Right ventricle myocardium inferior (tissue), 1 donor: Measurements from ENCODE around the gene NINJ1. TPM values are rescaled to one million over a fixed set of nuclear protein-coding genes. Genes with fewer than 3 reads are reported as not detected.

Source experiments
- ATAC-seq: fragments of 200-7000 bp; cut with Tn5 transposase; one replicate; pipeline ENCODE4 v1.9.1; 2020; ENCODE audit warnings: mild to moderate bottlenecking, moderate library complexity
- DNase-seq: peaks from one replicate; pipeline ENCODE4 v3.0.0; 2021; ENCODE audit errors: missing footprints
- intact Hi-C: fragments of 100-400 bp; cut with DNase I; formaldehyde crosslinking; loops from one replicate; pipeline ENCODE4 v1.11.0; 2022
- total RNA-seq: library from RNA; stranded (reverse); fragmentation: NEBNext Ultra II Directional; extraction: Animal tissue kit (Norgen Biotek cat#: 25700); gene quantifications from one replicate; pipeline ENCODE4 v1.2.1, GENCODE V29; 2021
- donor health status: DM: no; HTN: yes; CAD: no; lungs with severe emphysema.

Gene NINJ1
- total RNA-seq, 1 donor from 2014 or later = 55.5 TPM

- ATAC-seq (no peak), DNase-seq (peak; percentile 31)
- intact Hi-C loops = no loop called here
Observed at GRCh38 chr9:93137362-93137761, 3.3 kb upstream of the NINJ1 start.

DNA sequence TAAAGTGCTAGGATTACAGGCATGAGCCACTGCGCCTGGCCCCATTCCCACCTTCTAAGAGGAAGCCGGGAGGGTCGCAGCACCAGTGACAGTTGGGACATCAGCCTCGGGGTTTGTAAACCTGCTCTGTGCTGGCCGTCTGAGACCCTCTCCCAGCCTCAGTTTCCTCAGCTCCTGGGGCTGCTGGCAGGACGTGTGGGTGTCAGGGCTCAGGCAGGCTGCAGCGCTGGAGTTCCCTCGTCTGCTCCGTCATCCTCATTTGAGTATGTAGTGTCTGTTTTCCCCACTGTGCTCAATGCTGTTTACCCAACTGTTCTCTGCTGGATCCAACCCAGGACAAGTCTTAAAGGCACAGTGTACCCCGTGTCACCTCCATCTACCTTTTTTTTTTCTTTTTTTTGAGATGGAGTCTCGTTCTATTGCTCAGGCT, 2.0 kb upstream of the NINJ1 start:
- DNase-seq (peak; percentile 66), ATAC-seq (no peak)
- intact Hi-C loops = no loop called here

DNA sequence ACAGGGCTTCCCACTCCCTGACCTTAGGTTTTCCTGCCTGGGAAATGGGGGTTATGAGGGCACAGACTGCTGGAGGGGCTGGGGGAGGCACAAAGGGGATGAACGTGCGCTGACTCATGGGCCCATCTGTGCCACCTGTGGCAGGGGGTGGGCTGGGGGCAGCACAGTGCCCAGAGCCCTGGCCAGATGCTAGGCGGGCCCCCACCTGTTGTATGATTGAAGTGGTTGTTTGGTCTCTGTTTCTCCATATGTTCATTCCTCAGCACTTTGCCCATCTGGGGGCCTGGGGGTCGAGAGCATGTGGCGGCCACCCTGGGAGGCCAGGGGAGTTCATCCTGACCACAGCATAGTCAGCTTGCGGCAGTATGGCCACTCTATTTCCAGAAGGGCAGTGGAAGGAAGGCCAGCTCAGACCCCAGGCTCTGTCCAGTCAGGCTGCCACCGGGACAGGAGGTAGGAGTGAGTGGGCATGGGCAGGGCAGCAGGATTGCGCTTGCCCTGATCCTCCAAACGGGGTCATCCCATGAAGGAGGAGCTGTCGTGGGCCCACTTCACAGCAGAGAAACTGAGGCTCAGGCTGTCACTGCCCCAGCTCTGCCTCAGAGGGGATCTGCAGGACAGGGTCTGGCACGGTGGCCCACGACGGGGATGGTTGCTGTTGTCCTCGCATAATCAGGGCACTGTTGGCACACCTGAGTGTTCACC, 841 bp upstream of the NINJ1 start:
- DNase-seq (peak; percentile 23), ATAC-seq (no peak)
- intact Hi-C loops = loop anchor here (5.0 kb wide), 1 partner anchor 38 kb away; the partner anchor contains the start of gene CARD19

DNA sequence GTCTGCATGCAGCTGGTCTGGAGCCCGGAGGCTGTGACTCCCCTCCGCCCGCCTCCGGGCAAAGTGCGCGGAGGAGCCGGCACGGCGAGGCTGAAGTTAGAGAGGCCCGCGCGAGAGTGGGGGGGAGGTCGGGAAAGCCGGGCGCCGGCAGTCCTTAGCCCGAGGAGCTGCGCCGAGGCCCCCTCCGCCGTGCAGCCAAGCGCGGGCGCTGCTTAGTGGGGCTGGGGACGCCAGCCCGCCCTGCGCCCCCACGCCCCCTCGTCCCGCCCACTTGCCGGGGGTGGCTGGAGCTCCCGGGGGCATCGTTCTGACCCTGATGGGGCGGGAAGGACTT, 403 bp downstream of the NINJ1 start:
- ATAC-seq = peak; percentile 65

GRCh38 chr9:93132946-93133680, 938 bp downstream of the NINJ1 start:
- DNase-seq = peak; percentile 75
- ATAC-seq = peak; percentile 14
- intact Hi-C loops = loop anchor here (2.0 to 5.0 kb wide), 2 partner anchors 22 to 36 kb away; partner anchors contain the start of gene CARD19

More for the DNA sequence above, 403 bp downstream of the NINJ1 start:
- intact Hi-C loops = loop anchor here (2.0 to 5.0 kb wide), 2 partner anchors 23 to 36 kb away; partner anchors contain the start of gene CARD19
- DNase-seq = peak; percentile 91

GRCh38 chr9:93132287-93132927, 1.6 kb downstream of the NINJ1 start:
- DNase-seq (peak; percentile 73), ATAC-seq (peak; percentile 37)
- intact Hi-C loops = loop anchor here (2.0 to 5.0 kb wide), 2 partner anchors 22 to 35 kb away; partner anchors contain the start of gene CARD19

DNA sequence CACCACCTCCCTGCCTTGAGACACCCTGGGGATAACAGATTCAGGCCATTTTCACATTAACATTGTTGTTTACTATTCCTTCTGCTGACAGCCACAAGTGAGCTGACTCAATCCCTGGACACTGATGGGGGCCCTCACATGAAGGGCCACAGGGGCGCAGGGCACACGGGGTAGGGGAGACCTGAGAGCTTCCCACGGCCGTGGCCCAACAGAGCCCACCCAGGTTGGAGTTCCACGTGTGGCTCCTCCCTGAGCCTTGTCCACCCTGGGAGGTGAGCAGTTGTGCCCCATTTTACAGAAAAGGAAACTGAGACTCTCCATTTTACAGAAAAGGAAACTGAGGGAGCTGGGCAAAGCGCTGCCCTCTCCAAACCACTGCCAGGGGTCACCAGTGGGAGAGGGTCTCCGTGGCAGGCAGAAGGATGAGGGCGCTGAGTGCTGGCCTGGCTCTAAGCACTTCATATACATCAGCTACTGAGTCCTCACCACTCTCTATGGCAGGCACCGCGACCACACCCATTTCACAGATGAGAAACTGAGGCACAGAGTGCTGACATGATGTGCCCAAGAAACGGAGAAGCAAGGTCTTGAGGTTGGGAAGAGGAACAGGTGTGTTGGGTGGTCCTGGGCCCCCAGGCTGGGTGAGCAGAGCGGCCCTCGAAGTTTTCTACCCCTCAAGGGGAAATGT, 2.3 kb downstream of the NINJ1 start:
- intact Hi-C loops = loop anchor here (2.0 to 5.0 kb wide), 2 partner anchors 21 to 34 kb away; partner anchors contain the start of gene CARD19
- ATAC-seq (no peak), DNase-seq (peak; percentile 28)

DNA sequence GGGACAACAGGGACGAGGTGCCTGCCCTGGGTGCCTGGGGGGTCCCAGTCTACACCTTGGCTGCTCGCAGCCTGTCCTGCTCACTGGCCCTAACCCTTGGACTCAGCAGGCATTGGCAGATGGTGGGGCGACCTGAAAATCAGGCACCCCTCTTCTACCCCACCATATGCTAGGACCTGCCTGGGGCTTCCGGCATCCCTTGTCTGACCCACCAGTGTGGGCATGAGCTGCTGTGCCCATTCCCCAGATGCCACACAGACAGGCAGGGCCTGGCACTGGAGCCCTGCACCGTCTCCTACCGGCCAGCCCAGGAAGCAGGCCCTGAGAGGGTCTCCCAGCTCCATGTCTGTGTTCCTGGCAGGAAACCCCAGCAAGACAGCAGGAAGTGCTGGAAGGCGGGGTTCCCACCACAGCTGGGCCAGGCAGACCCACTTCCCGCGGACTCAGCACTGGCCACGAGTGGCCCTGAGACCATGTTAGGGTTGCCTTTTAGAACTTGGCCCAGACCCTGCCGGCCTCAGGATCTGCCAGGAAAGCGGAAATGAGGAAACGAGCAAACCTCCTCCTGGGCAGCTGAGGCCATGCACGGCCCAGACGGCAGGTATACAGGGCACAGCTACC, 3.1 kb downstream of the NINJ1 start:
- peak; percentile 3 for ATAC-seq
- peak; percentile 80 for DNase-seq
- intact Hi-C loops = loop anchor here (5.0 kb wide), 1 partner anchor 34 kb away; the partner anchor contains the start of gene CARD19

DNA sequence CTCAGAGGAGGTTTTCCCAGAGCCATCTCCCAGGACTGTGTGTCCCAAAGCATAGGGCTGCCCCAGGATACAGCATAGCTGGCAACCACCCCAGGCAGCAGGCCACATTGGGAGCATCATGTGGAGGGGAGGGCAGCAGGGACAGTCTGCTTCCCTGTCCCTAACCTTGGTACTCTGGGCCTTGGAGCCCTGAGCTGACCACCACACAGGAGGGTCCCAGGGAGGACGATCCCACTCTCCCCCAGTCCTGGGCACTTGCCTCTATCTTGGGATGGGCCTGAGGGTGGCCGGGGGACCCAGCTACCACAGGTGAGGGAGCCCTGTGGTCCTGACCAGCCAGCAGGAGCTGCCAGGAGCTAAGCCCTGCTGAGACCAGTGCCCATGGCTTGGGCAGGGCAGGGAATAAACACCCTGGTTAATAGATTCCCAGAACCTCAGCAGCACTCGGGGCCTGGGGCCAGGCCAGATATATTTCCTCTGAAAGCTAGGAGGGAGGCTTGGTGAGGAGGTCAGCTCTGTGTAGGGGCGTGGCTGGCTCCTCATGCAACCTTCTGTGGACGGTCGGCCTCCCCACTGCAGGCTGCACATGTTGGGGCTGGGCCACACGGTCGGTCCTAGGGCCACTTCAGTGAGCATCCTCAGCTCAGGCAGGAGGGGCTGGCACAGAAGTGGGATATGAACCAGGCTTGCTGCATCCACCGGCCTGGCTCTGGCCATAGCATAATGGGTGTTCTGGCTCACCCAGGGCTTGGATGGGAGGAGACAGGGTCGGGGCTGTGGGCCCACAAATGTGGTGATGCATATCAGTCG, 4.2 kb downstream of the NINJ1 start:
- peak; percentile 42 for ATAC-seq
- intact Hi-C loops = loop anchor here (5.0 kb wide), 1 partner anchor 33 kb away; the partner anchor contains the start of gene CARD19
- peak; percentile 76 for DNase-seq

DNA sequence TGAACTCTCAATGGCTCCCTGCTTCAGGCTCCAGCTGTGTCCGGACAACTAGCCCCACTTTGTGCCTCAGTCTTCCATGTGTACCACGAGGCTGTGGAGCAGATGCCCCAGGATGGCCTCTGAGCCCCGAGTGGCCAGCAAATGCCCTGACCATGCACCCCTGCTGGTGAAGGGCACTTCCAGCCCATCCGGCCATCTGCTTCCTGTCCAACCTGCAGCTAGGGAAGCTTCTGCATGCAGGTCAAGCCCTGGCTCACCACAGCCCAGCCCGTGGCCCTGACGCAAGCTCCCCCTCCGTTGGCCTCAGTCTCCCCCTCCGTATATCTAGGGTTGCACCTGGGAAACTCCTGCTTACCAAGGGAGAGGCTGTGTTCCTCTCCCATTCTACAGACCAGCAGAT, 4.8 kb downstream of the NINJ1 start:
- no peak for ATAC-seq
- DNase-seq = peak; percentile 75

DNA sequence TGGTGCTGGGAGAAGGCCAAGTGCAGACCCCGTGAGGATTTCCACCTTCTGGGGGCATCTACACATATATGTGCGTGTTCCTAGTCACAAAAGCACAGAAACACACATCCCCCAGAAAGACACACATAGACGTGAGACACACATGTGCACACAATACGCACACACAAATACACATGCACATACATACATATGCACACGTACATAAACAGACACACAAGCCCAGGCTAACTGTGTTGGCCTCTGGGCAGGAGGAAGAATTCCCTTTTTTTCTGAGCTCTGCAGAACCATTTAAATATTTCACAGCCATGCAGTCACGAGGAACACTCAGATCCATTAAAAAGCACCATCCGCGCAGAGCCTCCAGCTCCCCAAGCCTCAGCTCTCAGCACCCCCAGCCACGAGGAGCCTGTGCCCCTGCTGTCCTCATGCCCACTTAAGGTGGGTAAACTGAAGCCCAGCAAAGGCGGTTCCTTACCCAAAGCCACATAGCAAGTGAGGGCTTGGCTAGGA, 5.3 kb downstream of the NINJ1 start:
- ATAC-seq (no peak), DNase-seq (peak; percentile 6)
- intact Hi-C loops = no loop called here

More for the DNA sequence above, 4.8 kb downstream of the NINJ1 start:
- intact Hi-C loops = no loop called here

GRCh38 chr9:93128011-93128714, 5.9 kb downstream of the NINJ1 start:
- ATAC-seq (no peak), DNase-seq (peak; percentile 55)
- intact Hi-C loops = no loop called here

DNA sequence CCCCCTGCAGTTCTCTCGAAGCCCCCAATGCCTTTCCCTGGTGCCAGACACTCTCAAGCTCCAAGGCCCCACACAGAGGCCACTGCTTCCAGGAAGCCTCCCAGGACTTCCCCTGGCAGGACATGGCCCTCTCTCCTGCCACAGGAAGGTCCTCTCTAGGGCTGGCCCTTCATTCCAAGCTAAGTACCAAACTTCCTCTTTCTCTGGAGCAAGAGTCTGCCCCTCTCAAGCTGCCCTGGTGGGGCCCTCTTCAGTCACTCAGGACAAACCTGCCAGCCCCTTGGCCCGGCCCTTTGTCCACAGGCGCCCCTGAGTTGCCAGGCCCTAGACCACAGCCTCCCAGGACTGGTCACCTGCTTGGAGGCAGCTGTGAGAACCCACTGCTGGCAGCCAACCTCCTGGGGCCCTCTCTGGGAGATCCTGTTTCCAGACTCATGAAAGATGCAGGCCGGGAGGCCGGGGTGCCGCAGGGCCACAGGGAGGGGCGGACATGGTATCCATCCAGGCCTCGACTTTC, 6.6 kb downstream of the NINJ1 start:
- DNase-seq (peak; percentile 64), ATAC-seq (no peak)
- intact Hi-C loops = no loop called here

GRCh38 chr9:93126825-93127368, 7.2 kb downstream of the NINJ1 start:
- no peak for ATAC-seq
- intact Hi-C loops = no loop called here

GRCh38 chr9:93126151-93126781, 7.8 kb downstream of the NINJ1 start:
- no peak for ATAC-seq
- intact Hi-C loops = no loop called here
- DNase-seq = peak; percentile 54

More at GRCh38 chr9:93126825-93127368, 7.2 kb downstream of the NINJ1 start:
- DNase-seq = peak; percentile 68
